GM19372 (cell line): ENCODE data around the gene SLC25A38.
"Not testable (repeated sequence)": the region's sequence is repeated elsewhere in the genome, so short reads cannot be mapped to it uniquely, and the experiment has no call there.

ENCODE experiments used
- ATAC-seq: cut with Tn5 transposase; IDR thresholded peaks from one replicate; pipeline ENCODE4 v1.9.1; 2021; ENCODE audit warnings: mild to moderate bottlenecking, low read depth, moderate library complexity; ENCODE audit not compliant: unreplicated experiment

SLC25A38 gene

GRCh38 chr3:39383045-39383880 is at the start of gene SLC25A38:
TSS of gene SLC25A38 (plus strand) at chr3:39383370. CDS start at chr3:39383725, 355 bp downstream.
- peak; percentile 66 for ATAC-seq

GRCh38 chr3:39333607-39334006 is 49.6 kb upstream of the SLC25A38 start:
- no peak for ATAC-seq

GRCh38 chr3:39334205-39334604 is 49.0 kb upstream of the SLC25A38 start:
- ATAC-seq: no peak

GRCh38 chr3:39338201-39338600 is 45.0 kb upstream of the SLC25A38 start:
- ATAC-seq: no peak

- ATAC-seq: no peak
Measured at GRCh38 chr3:39339086-39339485, 44.1 kb upstream of the SLC25A38 start.

GRCh38 chr3:39343076-39343717 is 40.0 kb upstream of the SLC25A38 start:
- no peak for ATAC-seq

GRCh38 chr3:39343760-39344159 is 39.4 kb upstream of the SLC25A38 start:
- no peak for ATAC-seq

GRCh38 chr3:39344746-39345344 is 38.3 kb upstream of the SLC25A38 start:
- no peak for ATAC-seq

- ATAC-seq: peak; percentile 95
Measured at GRCh38 chr3:39346785-39347585, 36.2 kb upstream of the SLC25A38 start.

- ATAC-seq: no peak
Measured at GRCh38 chr3:39347586-39347876, 35.6 kb upstream of the SLC25A38 start.

- ATAC-seq: no peak
Measured at GRCh38 chr3:39349080-39349479, 34.1 kb upstream of the SLC25A38 start.

GRCh38 chr3:39350714-39351113 is 32.5 kb upstream of the SLC25A38 start:
- no peak for ATAC-seq

- not testable (repeated sequence) for ATAC-seq
Measured at GRCh38 chr3:39351134-39351533, 32.0 kb upstream of the SLC25A38 start.

GRCh38 chr3:39353168-39353927 is 29.8 kb upstream of the SLC25A38 start:
- ATAC-seq: not testable (repeated sequence)

- ATAC-seq: no peak
Measured at GRCh38 chr3:39358333-39358732, 24.8 kb upstream of the SLC25A38 start.

GRCh38 chr3:39361252-39361927 is 21.8 kb upstream of the SLC25A38 start:
- ATAC-seq: no peak

GRCh38 chr3:39362192-39362591 is 21.0 kb upstream of the SLC25A38 start:
- ATAC-seq: no peak

- ATAC-seq: no peak
Measured at GRCh38 chr3:39362812-39363211, 20.4 kb upstream of the SLC25A38 start.

GRCh38 chr3:39370450-39370849 is 12.7 kb upstream of the SLC25A38 start:
- ATAC-seq: not testable (repeated sequence)

- no peak for ATAC-seq
Measured at GRCh38 chr3:39372833-39373232, 10.3 kb upstream of the SLC25A38 start.
